GM18508 (cell line): Measurements from ENCODE around the gene ARMH1.

Experiments
- ATAC-seq: cut with Tn5 transposase; IDR thresholded peaks from one replicate; pipeline ENCODE4 v1.9.1; 2021; ENCODE audit warnings: moderate number of reproducible peaks; ENCODE audit not compliant: insufficient read depth, unreplicated experiment

The ARMH1 gene

GRCh38 chr1:44643721-44644334, 30.7 kb upstream of the ARMH1 start:
- no peak for ATAC-seq

GRCh38 chr1:44644806-44645205, 29.7 kb upstream of the ARMH1 start:
- no peak for ATAC-seq

GRCh38 chr1:44645476-44646244, 28.9 kb upstream of the ARMH1 start:
- no peak for ATAC-seq

- no peak for ATAC-seq
Measured at GRCh38 chr1:44646261-44647110, 28.0 kb upstream of the ARMH1 start.

GRCh38 chr1:44647896-44648295, 26.6 kb upstream of the ARMH1 start:
- no peak for ATAC-seq

- no peak for ATAC-seq
Measured at GRCh38 chr1:44648529-44649250, 25.8 kb upstream of the ARMH1 start.

GRCh38 chr1:44649788-44650158, 24.7 kb upstream of the ARMH1 start:
- no peak for ATAC-seq

- ATAC-seq = no peak
Measured at GRCh38 chr1:44650159-44650831, 24.2 kb upstream of the ARMH1 start.

- no peak for ATAC-seq
Measured at GRCh38 chr1:44651069-44651468, 23.4 kb upstream of the ARMH1 start.

GRCh38 chr1:44652445-44653106, 21.9 kb upstream of the ARMH1 start:
- ATAC-seq = no peak

- no peak for ATAC-seq
Measured at GRCh38 chr1:44653107-44653964, 21.2 kb upstream of the ARMH1 start.

- no peak for ATAC-seq
Measured at GRCh38 chr1:44654621-44655187, 19.8 kb upstream of the ARMH1 start.

GRCh38 chr1:44655609-44656008, 18.9 kb upstream of the ARMH1 start:
- ATAC-seq = no peak

- no peak for ATAC-seq
Measured at GRCh38 chr1:44659566-44659965, 14.9 kb upstream of the ARMH1 start.

- ATAC-seq = no peak
Measured at GRCh38 chr1:44660176-44660575, 14.3 kb upstream of the ARMH1 start.

GRCh38 chr1:44661781-44662682, 12.5 kb upstream of the ARMH1 start:
- ATAC-seq = no peak

GRCh38 chr1:44662683-44663030, 11.9 kb upstream of the ARMH1 start:
- no peak for ATAC-seq
